Transverse colon (tissue), 4 donors: Measurements from ENCODE around the gene KRT74. TPM values are rescaled to one million over a fixed set of nuclear protein-coding genes. Genes with fewer than 3 reads are reported as not detected.

Experiments
- DNase-seq: peaks from one replicate; pipeline ENCODE4 v3.0.0-alpha.2; 2019
- H3K27ac ChIP-seq, 4 donors: fragments of 200-600 bp; sonication (generic); 2 replicates each; pipeline ENCODE4 v1.5.1; 2016 to 2018; ENCODE audit warnings: inconsistent platforms in 4 of 4
- H3K27me3 ChIP-seq: fragments of 200-600 bp; sonication (generic); 2 replicates; pipeline ENCODE4 v1.5.1; 2017; ENCODE audit warnings: inconsistent platforms
- H3K36me3 ChIP-seq, 4 donors: fragments of 200-600 bp; sonication (generic); 2 replicates each; pipeline ENCODE4 v1.5.1; 2017 to 2019; ENCODE audit warnings: inconsistent platforms in 4 of 4
- H3K4me1 ChIP-seq, 4 donors: fragments of 200-600 bp; sonication (generic); 2 replicates each; pipeline ENCODE4 v1.5.1; 2017 to 2020; ENCODE audit warnings: inconsistent platforms in 4 of 4
- H3K4me3 ChIP-seq, 4 donors: fragments of 200-600 bp; sonication (generic); 1 replicate in 1 of 4; 2 replicates in 3 of 4; pipeline versions ENCODE4 v1.5.1 to v1.6.1; 2017 to 2019; ENCODE audit warnings: inconsistent platforms in 4 of 4
- H3K9me3 ChIP-seq, 2 donors: fragments of 200-600 bp; sonication (generic); 2 replicates each; pipeline ENCODE4 v1.5.1; 2017 to 2019; ENCODE audit warnings: inconsistent platforms in 2 of 2
- EP300 ChIP-seq: sonication (generic); formaldehyde crosslinking; IDR thresholded peaks from one replicate; pipeline ENCODE4 v1.6.1; 2017; ENCODE audit warnings: antibody characterized with exemption, low read depth
- POLR2A ChIP-seq: fragments of 450-650 bp; IDR thresholded peaks from one replicate; pipeline ENCODE4 v1.6.1; 2016; ENCODE audit warnings: antibody characterized with exemption, mild to moderate bottlenecking, moderate library complexity
- POLR2AphosphoS5 ChIP-seq, 3 donors: sonication (generic); formaldehyde crosslinking; IDR thresholded peaks; one replicate each; pipeline ENCODE4 v1.6.1; 2016; ENCODE audit warnings: antibody characterized with exemption in 3 of 3
- WGBS, 2 donors: methylation state at CpG; one replicate each; pipeline ENCODE4 v1.1.5; 2018; ENCODE audit warnings: low coverage in 1 of 2; 5-methylcytosine and 5-hydroxymethylcytosine counted together
- in situ Hi-C, 4 donors: fragments of 200-750 bp; cut with MboI; loops; one replicate each; pipeline versions ENCODE4 v1.15.0 to v1.15.1; 2017; ENCODE audit warnings: low sequenced_read_pairs in 3 of 4, low pct_ligation_motif_present in 1 of 4, low pct_unique_long_range_greater_than_20kb in 1 of 4
- intact Hi-C: fragments of 100-400 bp; cut with DNase I; formaldehyde crosslinking; loops from one replicate; pipeline ENCODE4 v1.15.1; 2023; ENCODE audit warnings: low total_unique reads
- total RNA-seq, 4 donors: library from RNA; depleted of rRNA; stranded (reverse); fragments of >200 nt; gene quantifications; one replicate each; pipeline ENCODE4 v1.1.0, GENCODE V29; 2016
- TF ChIP-seq, protein P1 (sequence below), 5 experiments: fragments of 200-600 bp in 3 of 5; fragments of 450-650 bp in 2 of 5; sonication (generic) in 3 of 5; IDR thresholded peaks; 1 replicate in 2 of 5; 2 replicates in 3 of 5; pipeline ENCODE4 v1.5.1; 2016 to 2017; ENCODE audit warnings: antibody characterized with exemption in 5 of 5, inconsistent platforms in 3 of 5, mild to moderate bottlenecking in 2 of 5, moderate library complexity in 1 of 5

KRT74 gene
- total RNA-seq, 4 donors from 2014 or later = not detected

- in situ Hi-C loops = loop anchor here in 1 of 4 donors (25.0 kb wide), 1 partner anchor 412 kb away; no protein-coding TSS in a partner anchor
- Histone ChIP-seq H3K4me3 (no peak overlapping the region), H3K9me3 (no peaks in the 10 kb centered on the region), H3K36me3 (no peaks in the 10 kb centered on the region), H3K4me1 (no peaks in the 10 kb centered on the region), H3K27ac (no peak overlapping the region), H3K27me3 (no peaks in the 10 kb centered on the region)
- no peak for DNase-seq
- 79% methylated on average over 9 of the region's 9 CpGs; no CpG with 5 or more reads in 1 of the 2 donors for WGBS, 2 donors
- no peak for TF ChIP-seq EP300
- no peak for TF ChIP-seq POLR2A
- no peak for TF ChIP-seq POLR2AphosphoS5 (IDR thresholded peaks at IDR 0.05)
- TF ChIP-seq, protein P1, sequence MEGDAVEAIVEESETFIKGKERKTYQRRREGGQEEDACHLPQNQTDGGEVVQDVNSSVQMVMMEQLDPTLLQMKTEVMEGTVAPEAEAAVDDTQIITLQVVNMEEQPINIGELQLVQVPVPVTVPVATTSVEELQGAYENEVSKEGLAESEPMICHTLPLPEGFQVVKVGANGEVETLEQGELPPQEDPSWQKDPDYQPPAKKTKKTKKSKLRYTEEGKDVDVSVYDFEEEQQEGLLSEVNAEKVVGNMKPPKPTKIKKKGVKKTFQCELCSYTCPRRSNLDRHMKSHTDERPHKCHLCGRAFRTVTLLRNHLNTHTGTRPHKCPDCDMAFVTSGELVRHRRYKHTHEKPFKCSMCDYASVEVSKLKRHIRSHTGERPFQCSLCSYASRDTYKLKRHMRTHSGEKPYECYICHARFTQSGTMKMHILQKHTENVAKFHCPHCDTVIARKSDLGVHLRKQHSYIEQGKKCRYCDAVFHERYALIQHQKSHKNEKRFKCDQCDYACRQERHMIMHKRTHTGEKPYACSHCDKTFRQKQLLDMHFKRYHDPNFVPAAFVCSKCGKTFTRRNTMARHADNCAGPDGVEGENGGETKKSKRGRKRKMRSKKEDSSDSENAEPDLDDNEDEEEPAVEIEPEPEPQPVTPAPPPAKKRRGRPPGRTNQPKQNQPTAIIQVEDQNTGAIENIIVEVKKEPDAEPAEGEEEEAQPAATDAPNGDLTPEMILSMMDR (IDR thresholded peaks at IDR 0.05) = no peak
- intact Hi-C loops = no loop called here
These were observed 1.6 kb upstream of the KRT74 start for GRCh38 chr12:52575256-52575655.

DNA sequence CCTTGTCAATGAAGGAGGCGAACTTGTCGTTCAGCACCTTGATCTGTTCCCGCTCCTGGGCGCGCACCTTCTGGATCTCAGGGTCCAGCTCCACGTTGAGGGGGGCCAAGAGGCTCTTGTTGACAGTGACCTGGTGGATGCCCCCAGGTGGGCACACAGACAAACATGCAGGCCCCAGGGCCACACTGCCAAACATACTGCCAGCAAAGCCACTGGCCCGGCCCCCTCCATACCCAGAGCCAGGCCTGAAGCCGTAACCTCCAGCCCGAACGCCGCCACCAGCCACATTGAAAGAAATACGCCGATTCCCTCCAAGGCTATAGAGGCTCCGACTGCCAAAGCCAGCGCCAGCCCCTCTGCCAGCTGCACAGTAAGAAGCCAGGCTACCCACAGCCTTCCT is 337 bp downstream of the KRT74 start:
- in situ Hi-C loops (no loop called here), intact Hi-C loops (no loop called here)
- H3K4me3 ChIP-seq = no peak overlapping the region
- H3K36me3 ChIP-seq = no peaks in the 10 kb centered on the region
- no peak for TF ChIP-seq EP300
- TF ChIP-seq, protein P1 (IDR thresholded peaks at IDR 0.05) = no peak
- no peak for TF ChIP-seq POLR2AphosphoS5 (IDR thresholded peaks at IDR 0.05)
- no peak for TF ChIP-seq POLR2A
- H3K4me1 ChIP-seq = no peaks in the 10 kb centered on the region
- no peak overlapping the region for H3K27ac ChIP-seq
- DNase-seq = no peak
- no peaks in the 10 kb centered on the region for H3K27me3 ChIP-seq
- 92% methylated on average over 15 of the region's 15 CpGs; no CpG with 5 or more reads in 1 of the 2 donors for WGBS, 2 donors
- no peaks in the 10 kb centered on the region for H3K9me3 ChIP-seq

GRCh38 chr12:52570511-52570910 is 3.1 kb downstream of the KRT74 start:
- H3K36me3 ChIP-seq = no peaks in the 10 kb centered on the region
- in situ Hi-C loops = no loop called here
- no peaks in the 10 kb centered on the region for H3K4me1 ChIP-seq
- H3K9me3 ChIP-seq = no peaks in the 10 kb centered on the region
- no peak for DNase-seq
- H3K27ac ChIP-seq = no peak overlapping the region
- intact Hi-C loops = no loop called here
- no peak overlapping the region for H3K4me3 ChIP-seq
- TF ChIP-seq POLR2AphosphoS5 (IDR thresholded peaks at IDR 0.05) = no peak
- TF ChIP-seq POLR2A = no peak
- TF ChIP-seq EP300 = no peak
- TF ChIP-seq, protein P1 (IDR thresholded peaks at IDR 0.05) = no peak
- WGBS, 2 donors = 89 to 100% methylated on average over 1 to 10 of the region's 10 CpGs
- no peaks in the 10 kb centered on the region for H3K27me3 ChIP-seq

DNA sequence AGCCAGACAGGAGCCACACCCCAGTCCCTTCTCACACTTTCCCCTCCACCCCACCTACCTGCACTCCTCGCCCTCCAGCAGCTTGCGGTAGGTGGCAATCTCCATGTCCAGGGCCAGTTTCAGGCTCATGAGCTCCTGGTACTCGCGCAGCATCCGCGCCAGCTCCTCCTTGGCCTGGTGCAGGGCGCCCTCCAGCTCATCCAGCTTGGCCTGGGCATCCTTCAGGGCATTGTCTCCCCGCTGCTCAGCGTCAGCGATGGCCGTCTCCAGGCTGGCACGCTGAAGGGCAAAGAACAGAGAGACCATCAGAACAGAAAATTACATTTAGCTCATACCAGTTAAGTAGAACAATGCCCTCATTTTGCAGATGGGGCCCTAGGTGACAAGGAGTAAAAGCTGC is 5.5 kb downstream of the KRT74 start:
- no peak for DNase-seq
- no peak overlapping the region for H3K27ac ChIP-seq
- in situ Hi-C loops (no loop called here), intact Hi-C loops (no loop called here)
- no peak overlapping the region for H3K4me3 ChIP-seq
- WGBS, 2 donors = 67 to 89% methylated on average over 1 to 12 of the region's 12 CpGs
- no peaks in the 10 kb centered on the region for H3K9me3 ChIP-seq
- TF ChIP-seq, protein P1 (IDR thresholded peaks at IDR 0.05) = no peak
- TF ChIP-seq POLR2A (no peak), POLR2AphosphoS5 (IDR thresholded peaks at IDR 0.05) (no peak), EP300 (no peak)
- no peaks in the 10 kb centered on the region for H3K4me1 ChIP-seq
- no peaks in the 10 kb centered on the region for H3K36me3 ChIP-seq
- no peaks in the 10 kb centered on the region for H3K27me3 ChIP-seq
